Endothelial cell of umbilical vein (primary cell): ENCODE measurements around the gene NUDT22.
A peak's percentile ranks its signal among the peaks of the same experiment; 100 is the strongest.

Source experiments
- EZH2 ChIP-seq: IDR thresholded peaks from 2 replicates; pipeline ENCODE4 v1.6.1; 2012; ENCODE audit warnings: borderline replicate concordance, low read depth, mild to moderate bottlenecking, moderate library complexity, low read length, inconsistent platforms; ENCODE audit not compliant: severe bottlenecking
- JUN ChIP-seq: IDR thresholded peaks from 2 replicates; pipeline ENCODE4 v1.6.1; 2011; ENCODE audit warnings: borderline replicate concordance, low read depth; ENCODE audit not compliant: insufficient read length, insufficient read depth
- POLR2A ChIP-seq: IDR thresholded peaks from 2 replicates; pipeline ENCODE4 v1.6.1; 2012; ENCODE audit warnings: low read depth, mild to moderate bottlenecking, control low read depth, low read length
- TF ChIP-seq, protein P1 (sequence below), 2 donors: IDR thresholded peaks; 1 replicate in 1 of 2; 2 replicates in 1 of 2; pipeline ENCODE4 v1.5.1; 2011; ENCODE audit warnings: low read length in 2 of 2, mild to moderate bottlenecking in 2 of 2, moderate library complexity in 2 of 2, control low read depth in 1 of 2, inconsistent platforms in 1 of 2, low read depth in 1 of 2; ENCODE audit not compliant: insufficient read depth in 1 of 2; ENCODE audit errors: extremely low read depth in 1 of 2

GRCh38 chr11:64207256-64208085 is 18.6 kb upstream of the NUDT22 start:
- TF ChIP-seq, protein P1, sequence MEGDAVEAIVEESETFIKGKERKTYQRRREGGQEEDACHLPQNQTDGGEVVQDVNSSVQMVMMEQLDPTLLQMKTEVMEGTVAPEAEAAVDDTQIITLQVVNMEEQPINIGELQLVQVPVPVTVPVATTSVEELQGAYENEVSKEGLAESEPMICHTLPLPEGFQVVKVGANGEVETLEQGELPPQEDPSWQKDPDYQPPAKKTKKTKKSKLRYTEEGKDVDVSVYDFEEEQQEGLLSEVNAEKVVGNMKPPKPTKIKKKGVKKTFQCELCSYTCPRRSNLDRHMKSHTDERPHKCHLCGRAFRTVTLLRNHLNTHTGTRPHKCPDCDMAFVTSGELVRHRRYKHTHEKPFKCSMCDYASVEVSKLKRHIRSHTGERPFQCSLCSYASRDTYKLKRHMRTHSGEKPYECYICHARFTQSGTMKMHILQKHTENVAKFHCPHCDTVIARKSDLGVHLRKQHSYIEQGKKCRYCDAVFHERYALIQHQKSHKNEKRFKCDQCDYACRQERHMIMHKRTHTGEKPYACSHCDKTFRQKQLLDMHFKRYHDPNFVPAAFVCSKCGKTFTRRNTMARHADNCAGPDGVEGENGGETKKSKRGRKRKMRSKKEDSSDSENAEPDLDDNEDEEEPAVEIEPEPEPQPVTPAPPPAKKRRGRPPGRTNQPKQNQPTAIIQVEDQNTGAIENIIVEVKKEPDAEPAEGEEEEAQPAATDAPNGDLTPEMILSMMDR (IDR thresholded peaks at IDR 0.05; ENCODE audit: extremely low read depth in 1 of 2, insufficient read depth in 1 of 2, low read depth in 1 of 2, low read length in 2 of 2): no peak
- peak; percentile 68 for TF ChIP-seq POLR2A
- TF ChIP-seq EZH2: no peak
- TF ChIP-seq JUN: peak; percentile 37
